ENCODE data around the gene RNF223. TPM values are rescaled to one million over a fixed set of nuclear protein-coding genes. Genes with fewer than 3 reads are reported as not detected.
"Not testable (repeated sequence)": the region's sequence is repeated elsewhere in the genome, so short reads cannot be mapped to it uniquely, and the experiment has no call there.

RNF223 gene
- total RNA-seq, 1 donor from 2014 or later, result not detected

DNA sequence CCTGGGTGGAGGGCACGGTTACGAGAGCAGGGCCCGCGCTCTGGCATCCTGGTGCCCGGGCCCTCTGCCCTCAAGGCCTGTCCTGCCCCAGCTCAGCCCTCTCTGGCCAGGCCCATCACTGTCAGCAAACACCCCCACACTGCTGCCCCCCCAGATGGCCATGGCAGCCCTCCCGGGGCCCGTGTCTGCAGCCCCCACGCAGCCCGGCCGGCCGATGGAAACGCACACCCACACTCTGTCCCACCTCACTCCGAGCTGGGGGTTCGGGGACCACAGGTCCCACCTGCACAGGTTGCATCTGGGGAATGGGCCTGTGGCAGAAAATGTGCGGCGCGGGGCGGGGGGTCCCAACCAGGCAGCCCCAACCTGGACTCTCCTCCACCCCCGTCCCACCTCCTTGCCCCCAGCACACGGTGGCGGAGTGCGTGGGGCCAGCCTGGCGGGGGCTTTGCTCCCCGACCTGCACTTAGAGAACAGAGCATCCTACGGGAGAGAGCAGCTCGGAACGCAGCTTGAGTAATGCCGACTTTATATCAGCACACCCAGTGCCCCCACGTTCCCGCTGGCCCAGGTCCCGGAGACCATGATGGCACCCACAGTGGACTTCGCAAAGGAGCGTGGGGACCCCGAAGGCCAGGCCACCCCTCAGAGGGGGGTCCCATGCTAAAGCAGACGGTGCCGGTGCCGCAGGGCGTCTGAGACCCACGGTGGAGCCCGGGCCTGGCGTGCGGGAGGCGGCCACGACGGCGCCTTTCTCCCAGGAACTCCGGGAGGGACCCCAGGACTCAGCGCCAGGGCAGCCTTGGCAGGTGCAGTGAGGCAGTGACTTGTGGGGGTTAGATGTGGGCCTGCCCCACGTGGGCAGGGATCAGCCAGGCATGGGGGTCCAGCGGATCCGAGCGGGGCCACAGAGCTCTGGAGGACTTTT is 7.5 kb upstream of the RNF223 start:
- Mint-ChIP-seq H3K27me3 (no peaks in the 10 kb centered on the region), H3K27ac (no peak overlapping the region), H3K9me3 (no peaks in the 10 kb centered on the region), H3K4me1 (peaks cover 7% of the 10 kb centered on the region), H3K36me3 (ENCODE audit: low read depth) (peaks cover 3% of the 10 kb centered on the region), H3K4me3 (no peak overlapping the region)
- ATAC-seq (ENCODE audit: low read depth) (no peak), DNase-seq (no peak)
- TF ChIP-seq, protein P1, sequence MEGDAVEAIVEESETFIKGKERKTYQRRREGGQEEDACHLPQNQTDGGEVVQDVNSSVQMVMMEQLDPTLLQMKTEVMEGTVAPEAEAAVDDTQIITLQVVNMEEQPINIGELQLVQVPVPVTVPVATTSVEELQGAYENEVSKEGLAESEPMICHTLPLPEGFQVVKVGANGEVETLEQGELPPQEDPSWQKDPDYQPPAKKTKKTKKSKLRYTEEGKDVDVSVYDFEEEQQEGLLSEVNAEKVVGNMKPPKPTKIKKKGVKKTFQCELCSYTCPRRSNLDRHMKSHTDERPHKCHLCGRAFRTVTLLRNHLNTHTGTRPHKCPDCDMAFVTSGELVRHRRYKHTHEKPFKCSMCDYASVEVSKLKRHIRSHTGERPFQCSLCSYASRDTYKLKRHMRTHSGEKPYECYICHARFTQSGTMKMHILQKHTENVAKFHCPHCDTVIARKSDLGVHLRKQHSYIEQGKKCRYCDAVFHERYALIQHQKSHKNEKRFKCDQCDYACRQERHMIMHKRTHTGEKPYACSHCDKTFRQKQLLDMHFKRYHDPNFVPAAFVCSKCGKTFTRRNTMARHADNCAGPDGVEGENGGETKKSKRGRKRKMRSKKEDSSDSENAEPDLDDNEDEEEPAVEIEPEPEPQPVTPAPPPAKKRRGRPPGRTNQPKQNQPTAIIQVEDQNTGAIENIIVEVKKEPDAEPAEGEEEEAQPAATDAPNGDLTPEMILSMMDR (IDR thresholded peaks at IDR 0.05), result no peak
- ChIA-PET POLR2A (interaction anchor here (0.6 kb wide), 1 partner anchor 109 kb away, joined by 9 read pairs; no protein-coding TSS in a partner anchor), CTCF (no interaction called here)
- intact Hi-C loops (cut with micrococcal nuclease), result no loop called here

- intact Hi-C loops (cut with micrococcal nuclease), result no loop called here
- ChIA-PET POLR2A (interaction anchor here (0.6 kb wide), 1 partner anchor 109 kb away, joined by 9 read pairs; no protein-coding TSS in a partner anchor), CTCF (no interaction called here)
- H3K27ac Mint-ChIP-seq, result no peak overlapping the region
- H3K27me3 Mint-ChIP-seq, result no peaks in the 10 kb centered on the region
- peaks cover 3% of the 10 kb centered on the region for H3K36me3 Mint-ChIP-seq (ENCODE audit: low read depth)
- H3K9me3 Mint-ChIP-seq, result no peaks in the 10 kb centered on the region
- DNase-seq (no peak), ATAC-seq (ENCODE audit: low read depth) (no peak)
- TF ChIP-seq, protein P1 (IDR thresholded peaks at IDR 0.05), result no peak
- H3K4me1 Mint-ChIP-seq, result peaks cover 7% of the 10 kb centered on the region
- H3K4me3 Mint-ChIP-seq, result no peak overlapping the region
Measured at GRCh38 chr1:1080951-1081310, 6.8 kb upstream of the RNF223 start.

DNA sequence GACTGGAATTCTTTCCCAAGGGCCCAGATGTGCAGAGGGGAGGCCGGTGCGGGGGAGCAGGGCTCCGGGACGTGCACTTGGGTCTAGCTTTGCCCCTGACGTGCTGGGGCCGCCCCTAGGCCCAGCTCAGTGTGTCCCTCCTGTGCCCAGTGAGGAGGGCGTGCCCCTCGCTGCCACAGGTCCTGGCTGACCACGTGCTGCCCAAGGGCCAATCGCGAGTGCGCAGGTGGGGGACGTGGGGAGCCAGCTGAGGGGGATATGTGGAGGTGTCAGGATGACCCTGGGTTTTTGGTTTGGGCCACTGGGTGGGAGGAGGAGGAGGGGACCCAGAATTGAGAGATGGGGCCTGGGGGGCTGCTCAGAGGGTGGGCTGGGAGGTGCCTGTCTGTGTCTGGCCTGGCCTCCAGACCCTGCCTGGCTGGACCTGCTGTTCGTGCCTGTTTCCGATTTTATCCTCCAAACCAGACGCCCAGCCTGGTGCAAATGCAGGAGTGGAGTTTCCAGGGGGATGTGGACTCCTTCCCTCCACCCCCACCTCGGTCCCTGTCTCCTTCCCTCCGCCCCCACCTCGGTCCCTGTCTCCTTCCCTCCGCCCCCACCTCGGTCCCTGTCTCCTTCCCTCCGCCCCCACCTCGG is 6.1 kb upstream of the RNF223 start:
- Mint-ChIP-seq H3K27ac (no peak overlapping the region), H3K36me3 (ENCODE audit: low read depth) (peaks cover 3% of the 10 kb centered on the region), H3K4me3 (no peak overlapping the region), H3K27me3 (no peaks in the 10 kb centered on the region), H3K4me1 (peaks cover 7% of the 10 kb centered on the region), H3K9me3 (no peaks in the 10 kb centered on the region)
- TF ChIP-seq, protein P1 (IDR thresholded peaks at IDR 0.05), result no peak
- intact Hi-C loops (cut with micrococcal nuclease), result no loop called here
- peak; percentile 33 for DNase-seq
- POLR2A ChIA-PET, result interaction anchor here (0.5 to 1.5 kb wide), 3 partner anchors 17 to 41 kb away, joined by 3 to 14 read pairs (median 4); no protein-coding TSS in a partner anchor
- CTCF ChIA-PET, result no interaction called here
- ATAC-seq (ENCODE audit: low read depth), result peak; percentile 62

- no peak overlapping the region for H3K27ac Mint-ChIP-seq
- TF ChIP-seq, protein P1 (IDR thresholded peaks at IDR 0.05), result no peak
- intact Hi-C loops (cut with micrococcal nuclease), result loop anchor here (1.0 kb wide), 1 partner anchor 15 kb away; no protein-coding TSS in a partner anchor
- H3K36me3 Mint-ChIP-seq (ENCODE audit: low read depth), result peaks cover 3% of the 10 kb centered on the region
- H3K27me3 Mint-ChIP-seq, result peaks cover 2% of the 10 kb centered on the region
- ChIA-PET POLR2A (interaction anchor here (0.5 to 1.5 kb wide), 3 partner anchors 16 to 40 kb away, joined by 3 to 14 read pairs (median 4); no protein-coding TSS in a partner anchor), CTCF (no interaction called here)
- peak; percentile 44 for DNase-seq
- H3K4me3 Mint-ChIP-seq, result peak overlapping the region; percentile 50
- ATAC-seq (ENCODE audit: low read depth), result peak; percentile 75
- no peaks in the 10 kb centered on the region for H3K9me3 Mint-ChIP-seq
- H3K4me1 Mint-ChIP-seq, result peaks cover 7% of the 10 kb centered on the region
Measured at GRCh38 chr1:1079408-1080121, 5.5 kb upstream of the RNF223 start.

GRCh38 chr1:1077396-1077795 is 3.3 kb upstream of the RNF223 start:
- not testable (repeated sequence) for H3K4me3 Mint-ChIP-seq, DNase-seq

More at GRCh38 chr1:1077396-1077795, 3.3 kb upstream of the RNF223 start:
- CTCF ChIA-PET; H3K9me3 Mint-ChIP-seq; H3K4me1 Mint-ChIP-seq; POLR2A ChIA-PET; intact Hi-C loops (cut with micrococcal nuclease); H3K36me3 Mint-ChIP-seq (ENCODE audit: low read depth); ATAC-seq (ENCODE audit: low read depth); H3K27me3 Mint-ChIP-seq; H3K27ac Mint-ChIP-seq: not testable (repeated sequence)

All from activated B cell treated with CpG ODN at 0.5 μM for 24 hours (primary cell).